Stimulated activated CD8-positive, alpha-beta memory T cell treated with anti-CD3 and anti-CD28 coated beads, Interleukin-7, amount 100 ng/mL, for 24 hours (primary cell): ENCODE data around the gene SCEL.
"Not testable (repeated sequence)": the region's sequence is repeated elsewhere in the genome, so short reads cannot be mapped to it uniquely, and the experiment has no call there.

Experiments
- DNase-seq: peaks from one replicate; pipeline ENCODE4 v3.0.0-alpha.2; 2020; ENCODE audit warnings: low read depth

The SCEL gene

DNA sequence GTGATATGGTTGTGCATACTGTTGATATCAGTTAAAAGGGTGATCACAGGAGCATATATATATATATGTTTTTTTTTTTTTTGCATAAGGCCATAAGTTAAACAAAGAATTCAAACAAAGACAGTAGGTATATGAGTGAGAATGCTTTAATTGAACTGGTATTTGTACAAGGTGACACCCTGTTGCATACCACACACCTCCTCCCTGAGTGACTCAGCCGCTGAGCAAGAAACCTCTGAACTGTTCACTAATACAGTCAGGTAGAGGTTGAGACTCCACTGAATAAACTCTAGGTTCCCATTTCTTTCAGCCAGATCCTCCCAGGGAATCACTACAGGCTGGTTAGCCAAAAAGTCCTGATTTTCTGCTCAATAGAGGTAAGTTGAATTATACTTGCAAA, at the start of gene SCEL:
Gene SCEL (plus strand): TSS at position 259 of the 400 bp plus-strand sequence. CDS start 20,170 bp downstream, outside the sequence.
- no peak for DNase-seq

DNA sequence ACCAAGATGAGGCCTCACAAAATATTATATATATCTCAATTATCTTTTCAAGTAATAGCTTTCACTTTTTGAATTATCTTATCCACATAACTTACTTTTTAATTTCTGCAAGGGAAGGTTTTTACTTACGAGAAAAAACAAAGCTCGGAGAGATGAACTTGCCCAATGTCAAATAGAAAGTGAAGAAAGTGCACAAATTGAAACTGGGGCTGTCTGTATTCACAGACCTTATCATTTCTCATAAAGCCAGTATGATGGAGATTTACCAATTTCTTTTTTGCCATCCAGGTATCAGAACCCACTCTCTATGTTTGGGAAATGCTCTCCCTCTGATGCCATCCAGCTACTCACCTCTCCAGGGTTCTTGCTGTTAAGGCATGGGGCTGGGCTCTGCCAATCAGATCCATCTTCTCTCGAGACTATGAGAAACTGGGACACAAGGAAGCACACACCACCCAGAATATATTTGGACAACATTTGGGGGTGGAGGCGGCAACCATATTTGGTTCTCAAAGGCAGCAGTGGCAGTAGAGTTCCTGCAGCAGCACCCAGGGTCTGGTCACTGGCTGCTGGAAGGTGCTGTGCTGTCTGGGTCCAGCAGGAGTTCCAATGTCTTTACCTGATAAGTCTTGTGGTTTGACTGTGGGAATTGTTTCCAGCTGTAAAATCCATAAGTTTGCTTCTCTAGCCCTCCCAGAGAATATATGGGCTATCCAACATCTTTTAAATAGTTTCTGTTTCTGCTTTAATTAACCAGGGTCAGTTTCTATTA, 45.8 kb upstream of the SCEL start:
- DNase-seq: no peak

DNA sequence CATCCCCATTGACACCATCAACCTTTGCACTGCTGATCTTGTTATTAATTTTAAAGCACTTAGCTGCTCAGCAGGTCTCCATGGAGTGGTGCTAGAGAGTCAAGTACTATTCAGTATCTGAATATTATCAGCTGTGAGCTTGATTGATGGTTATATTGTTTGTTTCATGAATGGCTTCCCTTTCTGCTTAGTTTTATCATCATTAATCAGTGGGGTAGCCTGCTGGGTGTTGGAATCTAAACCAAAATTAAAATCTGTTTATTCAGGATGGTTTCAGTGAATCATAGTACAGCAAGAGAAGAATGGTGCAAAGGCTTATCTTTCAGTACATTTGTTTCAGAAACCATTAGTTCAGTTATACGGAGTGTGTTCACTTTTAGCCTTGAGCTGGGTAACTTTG, 42.5 kb upstream of the SCEL start:
- DNase-seq: no peak

- no peak for DNase-seq
Observed at GRCh38 chr13:77494226-77494625, 41.3 kb upstream of the SCEL start.

GRCh38 chr13:77497350-77497749, 38.2 kb upstream of the SCEL start:
- no peak for DNase-seq

DNA sequence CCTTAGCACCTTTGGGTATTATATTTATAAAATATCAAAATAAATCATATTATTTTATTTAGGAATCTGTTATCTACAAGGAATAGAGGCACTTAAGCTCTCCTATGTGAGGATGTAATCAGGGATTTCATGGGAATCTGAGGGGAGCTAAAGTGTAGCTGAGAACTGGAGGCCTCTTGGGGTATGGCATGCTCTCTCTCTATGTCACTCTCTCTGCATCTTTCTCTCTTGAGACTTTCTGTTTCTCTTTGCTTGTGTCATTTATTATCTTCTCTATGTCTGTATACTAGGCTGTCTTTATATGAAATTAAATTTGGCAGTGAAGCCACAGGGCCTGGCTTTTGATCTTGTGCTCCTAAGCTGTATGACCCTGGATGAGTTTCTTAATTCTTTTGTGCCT, 37.7 kb upstream of the SCEL start:
- no peak for DNase-seq

GRCh38 chr13:77502104-77502720, 33.3 kb upstream of the SCEL start:
- no peak for DNase-seq

- no peak for DNase-seq
Observed at GRCh38 chr13:77503398-77503797, 32.1 kb upstream of the SCEL start.

- DNase-seq: no peak
Observed at GRCh38 chr13:77506874-77507273, 28.6 kb upstream of the SCEL start.

DNA sequence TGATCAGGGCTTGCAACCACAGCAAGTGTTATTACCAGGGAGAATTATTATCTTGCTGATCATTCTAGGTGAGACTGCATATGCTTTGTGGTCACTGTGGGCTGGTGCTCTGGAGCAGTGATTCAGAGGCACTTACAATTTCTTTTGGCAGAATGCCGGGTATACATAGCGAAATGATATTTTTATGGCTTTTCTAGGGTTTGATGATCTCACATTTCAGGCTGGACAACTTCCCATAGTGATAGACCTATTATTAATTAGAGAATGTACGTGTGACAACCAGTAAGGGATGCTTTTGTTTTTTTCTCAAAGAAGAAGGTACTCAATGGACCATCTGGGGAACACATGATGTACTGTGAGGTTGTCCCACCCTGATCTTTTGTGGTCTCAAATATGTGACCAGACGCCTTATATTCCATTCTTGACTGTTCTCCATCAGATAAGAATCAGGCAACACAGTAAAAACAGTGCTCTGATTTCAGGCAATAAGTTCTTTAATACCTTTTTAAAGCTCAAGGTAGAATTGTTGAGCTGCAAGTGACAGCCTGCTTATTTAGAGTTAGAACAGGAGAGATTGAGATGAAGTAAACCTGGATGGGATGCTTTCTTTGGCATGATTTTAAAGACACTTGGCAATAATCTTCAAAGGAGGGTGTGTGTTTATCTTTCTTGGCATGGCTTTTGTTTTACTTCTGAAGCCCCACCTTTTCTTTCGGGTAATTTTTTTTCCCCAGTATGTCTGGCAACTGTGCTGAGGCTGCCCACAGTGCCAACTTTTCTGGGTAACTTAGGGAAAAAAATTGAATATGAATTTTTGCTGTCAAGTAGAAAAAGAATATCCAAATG, 27.4 kb upstream of the SCEL start:
- no peak for DNase-seq

GRCh38 chr13:77508959-77509620, 26.4 kb upstream of the SCEL start:
- no peak for DNase-seq

GRCh38 chr13:77510156-77510555, 25.4 kb upstream of the SCEL start:
- DNase-seq: no peak

GRCh38 chr13:77511552-77511951, 24.0 kb upstream of the SCEL start:
- DNase-seq: no peak

DNA sequence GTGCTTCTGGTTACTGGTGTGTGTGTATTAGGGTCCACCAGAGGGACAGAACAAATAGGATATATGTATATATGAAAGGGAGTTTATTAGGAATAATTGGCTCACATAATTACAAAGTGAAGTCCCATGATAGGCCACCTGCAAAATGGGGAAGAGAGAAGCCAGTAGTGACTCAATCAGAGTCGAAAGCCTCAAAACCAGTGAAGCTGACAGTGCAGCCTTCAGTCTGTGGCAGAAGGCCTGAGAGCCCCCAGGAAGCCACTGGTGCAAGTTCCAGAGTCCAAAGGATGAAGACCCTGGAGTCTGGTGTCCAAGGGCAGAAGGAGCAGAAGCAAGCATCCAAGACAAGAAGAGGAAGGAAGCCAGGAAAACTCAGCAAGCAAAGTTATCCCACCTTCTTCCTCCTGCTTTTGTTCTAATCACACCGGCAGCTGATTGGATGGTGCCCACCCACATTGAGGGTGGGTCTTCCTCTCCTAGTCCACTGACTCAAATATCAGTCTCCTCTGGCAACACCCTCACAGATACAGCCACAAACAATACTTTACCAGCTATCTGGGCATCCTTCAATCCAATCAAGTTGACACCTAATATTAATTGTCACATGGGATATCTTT, 21.7 kb upstream of the SCEL start:
- no peak for DNase-seq

GRCh38 chr13:77514336-77514726, 21.2 kb upstream of the SCEL start:
- no peak for DNase-seq

GRCh38 chr13:77515785-77516184, 19.7 kb upstream of the SCEL start:
- no peak for DNase-seq

- no peak for DNase-seq
Observed at GRCh38 chr13:77516342-77516789, 19.1 kb upstream of the SCEL start.

DNA sequence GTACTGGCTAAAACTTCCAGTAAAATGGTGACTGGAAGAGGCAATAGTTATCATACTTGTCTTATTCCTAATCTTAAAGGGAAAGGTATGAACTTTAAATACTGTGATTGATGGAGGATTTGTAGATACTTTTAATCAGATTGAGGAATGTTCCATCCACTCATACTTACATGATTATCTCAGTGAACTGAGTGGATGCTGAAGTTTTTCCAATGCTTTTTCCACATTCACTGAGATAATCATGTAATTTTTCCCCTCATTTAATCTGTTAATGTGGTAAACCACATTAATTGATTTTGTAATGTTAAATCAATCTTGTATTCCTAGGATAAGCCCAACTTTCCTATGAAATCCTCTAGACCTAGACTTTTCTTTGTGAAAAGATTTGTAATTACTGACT, 17.2 kb upstream of the SCEL start:
- no peak for DNase-seq

DNA sequence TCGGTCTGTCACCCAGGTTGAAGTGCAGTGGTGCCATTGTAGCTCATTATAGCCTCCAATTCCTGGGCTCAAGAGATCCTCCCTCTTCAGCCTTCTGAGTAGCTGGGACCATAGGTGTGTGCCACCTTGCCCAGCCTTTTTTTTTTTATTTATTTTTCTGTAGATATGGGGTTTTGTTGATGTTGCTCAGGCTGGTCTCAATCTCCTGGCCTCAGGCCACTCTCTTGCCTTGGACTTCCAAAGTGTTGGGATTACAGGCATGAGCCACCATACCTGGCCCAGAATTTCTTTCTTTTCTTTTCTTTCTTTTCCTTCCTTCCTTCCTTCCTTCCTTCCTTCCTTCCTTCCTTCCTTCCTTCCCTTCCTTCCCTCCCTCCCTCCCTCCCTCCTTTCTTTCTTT, 16.1 kb upstream of the SCEL start:
- DNase-seq: not testable (repeated sequence)

- no peak for DNase-seq
Observed at GRCh38 chr13:77519808-77520207, 15.7 kb upstream of the SCEL start.

DNA sequence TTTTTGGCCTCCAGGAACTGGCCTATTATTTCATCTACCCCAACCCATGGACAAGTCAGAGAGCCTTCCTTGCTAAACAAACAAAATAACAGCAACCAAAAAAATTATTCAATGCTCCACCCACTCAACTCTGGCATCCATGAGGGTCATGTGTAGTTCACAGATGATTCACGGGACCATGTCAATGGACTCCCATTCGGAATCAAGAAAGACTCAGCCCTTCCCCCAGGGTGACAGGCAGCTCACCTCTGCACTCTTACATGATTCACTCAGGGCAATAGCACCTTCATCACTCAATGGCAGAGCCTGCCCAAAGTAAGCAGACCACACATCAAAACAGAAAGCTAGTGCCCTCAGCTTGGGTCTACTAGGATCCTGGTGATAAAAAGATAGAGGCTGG, 14.3 kb upstream of the SCEL start:
- DNase-seq: no peak
